OCI-M2 (cell line): Measurements from ENCODE around the gene LCA5L.

Experiments used
- DNase-seq: peaks from one replicate; lab custom pipeline; 2025; ENCODE audit not compliant: unreplicated experiment; lab: John Stamatoyannopoulos, UW

LCA5L gene

GRCh38 chr21:39359382-39359781 is 86.2 kb downstream of the LCA5L start:
- DNase-seq: no peak
